DMS79 (cell line): ENCODE measurements around the gene FKBP3.
"Not testable (repeated sequence)": the region's sequence is repeated elsewhere in the genome, so short reads cannot be mapped to it uniquely, and the experiment has no call there.

Experiments
- DNase-seq: peaks from one replicate; lab custom pipeline; 2025; lab: John Stamatoyannopoulos, UW

Gene FKBP3

GRCh38 chr14:45134051-45134958 is at the start of gene FKBP3:
Gene FKBP3 (minus strand): TSS chr14:45134481. CDS start chr14:45134456, 25 bp downstream.
- DNase-seq: peak; percentile 100

- DNase-seq: no peak
These were observed 47.5 kb upstream of the FKBP3 start for GRCh38 chr14:45181806-45182205.

- DNase-seq: no peak
These were observed 47.0 kb upstream of the FKBP3 start for GRCh38 chr14:45181329-45181728.

- no peak for DNase-seq
These were observed 42.8 kb upstream of the FKBP3 start for GRCh38 chr14:45177076-45177475.

- no peak for DNase-seq
These were observed 35.6 kb upstream of the FKBP3 start for GRCh38 chr14:45169906-45170305.

GRCh38 chr14:45156067-45156466 is 21.8 kb upstream of the FKBP3 start:
- no peak for DNase-seq

GRCh38 chr14:45150386-45150890 is 16.2 kb upstream of the FKBP3 start:
- no peak for DNase-seq

GRCh38 chr14:45149602-45150001 is 15.3 kb upstream of the FKBP3 start:
- no peak for DNase-seq

- no peak for DNase-seq
These were observed 10.9 kb upstream of the FKBP3 start for GRCh38 chr14:45145214-45145613.

- DNase-seq: no peak
These were observed 10.4 kb upstream of the FKBP3 start for GRCh38 chr14:45144658-45145057.

- DNase-seq: not testable (repeated sequence)
These were observed 7.8 kb upstream of the FKBP3 start for GRCh38 chr14:45142083-45142482.

- no peak for DNase-seq
These were observed 6.4 kb upstream of the FKBP3 start for GRCh38 chr14:45140661-45141187.

GRCh38 chr14:45136399-45136798 is 2.1 kb upstream of the FKBP3 start:
- no peak for DNase-seq

GRCh38 chr14:45135659-45136395 is 1.5 kb upstream of the FKBP3 start, which contains the start of gene FANCM:
Gene FANCM (plus strand): TSS chr14:45135930. CDS start chr14:45136032, 102 bp downstream.
- DNase-seq: peak; percentile 97

GRCh38 chr14:45135156-45135555 is 875 bp upstream of the FKBP3 start:
- no peak for DNase-seq

GRCh38 chr14:45133683-45134050 is 614 bp downstream of the FKBP3 start:
- no peak for DNase-seq

GRCh38 chr14:45128963-45129629 is 5.2 kb downstream of the FKBP3 start:
- DNase-seq: no peak

- no peak for DNase-seq
These were observed 8.5 kb downstream of the FKBP3 start for GRCh38 chr14:45125754-45126153.

- DNase-seq: no peak
These were observed 11.0 kb downstream of the FKBP3 start for GRCh38 chr14:45123271-45123670.

GRCh38 chr14:45120096-45120495 is 14.2 kb downstream of the FKBP3 start:
- no peak for DNase-seq

GRCh38 chr14:45118594-45118993 is 15.7 kb downstream of the FKBP3 start:
- DNase-seq: no peak

- no peak for DNase-seq
These were observed 20.0 kb downstream of the FKBP3 start for GRCh38 chr14:45114327-45114726.
